Left ventricle myocardium inferior (tissue), 1 donor: ENCODE results near the gene CCDC201. TPM values are rescaled to one million over a fixed set of nuclear protein-coding genes. Genes with fewer than 3 reads are reported as not detected.

Experiments used
- DNase-seq: peaks from one replicate; pipeline ENCODE4 v3.0.0-alpha.2; 2020
- H3K27ac ChIP-seq: fragments of 200-600 bp; replicated peaks from 2 replicates; pipeline ENCODE4 v1.8.0; 2021
- H3K27me3 ChIP-seq: fragments of 200-600 bp; 2 replicates; pipeline ENCODE4 v1.8.0; 2021; ENCODE audit warnings: low read depth
- H3K36me3 ChIP-seq: fragments of 200-600 bp; 2 replicates; pipeline ENCODE4 v1.8.0; 2021
- H3K4me1 ChIP-seq: fragments of 200-600 bp; 2 replicates; pipeline ENCODE4 v1.8.0; 2021
- H3K4me3 ChIP-seq: fragments of 200-600 bp; 2 replicates; pipeline ENCODE4 v1.8.0; 2021; ENCODE audit warnings: mild to moderate bottlenecking, moderate library complexity
- H3K9me3 ChIP-seq: fragments of 200-600 bp; replicated peaks from 2 replicates; pipeline ENCODE4 v1.8.0; 2021
- CTCF ChIP-seq: fragments of 200-600 bp; IDR thresholded peaks from 2 replicates; pipeline ENCODE4 v1.8.0; 2021; ENCODE audit warnings: antibody characterized with exemption, mild to moderate bottlenecking, borderline replicate concordance
- intact Hi-C: fragments of 100-400 bp; cut with micrococcal nuclease; formaldehyde crosslinking; loops from one replicate; pipeline ENCODE4 v1.11.0; 2022
- total RNA-seq: library from RNA; stranded (reverse); fragmentation: NEBNext Ultra II Directional; extraction: Animal tissue kit (Norgen Biotek cat#: 25700); gene quantifications from one replicate; pipeline ENCODE4 v1.2.1, GENCODE V29; 2021
- donor health status: DM: no; HTN: yes; CAD: no; lungs with severe emphysema.

CCDC201 gene
- total RNA-seq, 1 donor from 2014 or later, result not detected

GRCh38 chr7:45890125-45890901 lies 17.4 kb upstream of the CCDC201 start:
- intact Hi-C loops, result no loop called here
- Histone ChIP-seq H3K4me1 (peaks cover 10% of the 10 kb centered on the region), H3K27ac (no peak overlapping the region), H3K9me3 (no peaks in the 10 kb centered on the region), H3K36me3 (no peaks in the 10 kb centered on the region), H3K4me3 (no peak overlapping the region), H3K27me3 (peaks cover 77% of the 10 kb centered on the region)
- no peak for DNase-seq
- no peak for TF ChIP-seq CTCF

- intact Hi-C loops, result no loop called here
- DNase-seq, result no peak
Measured at GRCh38 chr7:45889367-45890067, 16.6 kb upstream of the CCDC201 start.

GRCh38 chr7:45888993-45889366 lies 16.1 kb upstream of the CCDC201 start:
- H3K4me1 ChIP-seq, result peaks cover 10% of the 10 kb centered on the region
- no peaks in the 10 kb centered on the region for H3K9me3 ChIP-seq
- intact Hi-C loops, result no loop called here
- no peak for DNase-seq
- TF ChIP-seq CTCF, result no peak
- peaks cover 77% of the 10 kb centered on the region for H3K27me3 ChIP-seq
- no peak overlapping the region for H3K27ac ChIP-seq
- H3K36me3 ChIP-seq, result no peaks in the 10 kb centered on the region
- peak overlapping the region; percentile 56 for H3K4me3 ChIP-seq

More at GRCh38 chr7:45889367-45890067, 16.6 kb upstream of the CCDC201 start:
- no peaks in the 10 kb centered on the region for H3K36me3 ChIP-seq
- no peak overlapping the region for H3K4me3 ChIP-seq
- no peak overlapping the region for H3K27ac ChIP-seq
- peaks cover 10% of the 10 kb centered on the region for H3K4me1 ChIP-seq
- no peak for TF ChIP-seq CTCF
- no peaks in the 10 kb centered on the region for H3K9me3 ChIP-seq
- peaks cover 77% of the 10 kb centered on the region for H3K27me3 ChIP-seq

- TF ChIP-seq CTCF, result no peak
- Histone ChIP-seq H3K27ac (no peak within 1 kb of the TSS), H3K27me3 (peaks cover 76% of the 10 kb centered on the region), H3K4me1 (peaks cover 10% of the 10 kb centered on the region), H3K36me3 (no peaks in the 10 kb centered on the region), H3K9me3 (no peaks in the 10 kb centered on the region), H3K4me3 (peak within 1 kb of the TSS; percentile 56)
- DNase-seq, result no peak
- intact Hi-C loops, result no loop called here
Measured at GRCh38 chr7:45888185-45888992, 15.5 kb upstream of the CCDC201 start, which contains the start of gene IGFBP1. Gene IGFBP1 (plus strand): TSS chr7:45888488. CDS start chr7:45888653, 165 bp downstream.

GRCh38 chr7:45886931-45887667 lies 14.2 kb upstream of the CCDC201 start:
- H3K27me3 ChIP-seq, result peaks cover 88% of the 10 kb centered on the region

More at GRCh38 chr7:45886931-45887667, 14.2 kb upstream of the CCDC201 start:
- TF ChIP-seq CTCF, result no peak
- no peak overlapping the region for H3K27ac ChIP-seq
- peaks cover 10% of the 10 kb centered on the region for H3K4me1 ChIP-seq
- no peak overlapping the region for H3K4me3 ChIP-seq
- H3K9me3 ChIP-seq, result no peaks in the 10 kb centered on the region
- H3K36me3 ChIP-seq, result no peaks in the 10 kb centered on the region
- DNase-seq, result no peak
- intact Hi-C loops, result no loop called here
